Measurements from ENCODE around the gene SDK2. TPM values are rescaled to one million over a fixed set of nuclear protein-coding genes. Genes with fewer than 3 reads are reported as not detected.

Gene SDK2
- polyA plus RNA-seq, 1 of the 3 experiments (the other 2 are of a cell fraction) = 0.02 TPM

DNA sequence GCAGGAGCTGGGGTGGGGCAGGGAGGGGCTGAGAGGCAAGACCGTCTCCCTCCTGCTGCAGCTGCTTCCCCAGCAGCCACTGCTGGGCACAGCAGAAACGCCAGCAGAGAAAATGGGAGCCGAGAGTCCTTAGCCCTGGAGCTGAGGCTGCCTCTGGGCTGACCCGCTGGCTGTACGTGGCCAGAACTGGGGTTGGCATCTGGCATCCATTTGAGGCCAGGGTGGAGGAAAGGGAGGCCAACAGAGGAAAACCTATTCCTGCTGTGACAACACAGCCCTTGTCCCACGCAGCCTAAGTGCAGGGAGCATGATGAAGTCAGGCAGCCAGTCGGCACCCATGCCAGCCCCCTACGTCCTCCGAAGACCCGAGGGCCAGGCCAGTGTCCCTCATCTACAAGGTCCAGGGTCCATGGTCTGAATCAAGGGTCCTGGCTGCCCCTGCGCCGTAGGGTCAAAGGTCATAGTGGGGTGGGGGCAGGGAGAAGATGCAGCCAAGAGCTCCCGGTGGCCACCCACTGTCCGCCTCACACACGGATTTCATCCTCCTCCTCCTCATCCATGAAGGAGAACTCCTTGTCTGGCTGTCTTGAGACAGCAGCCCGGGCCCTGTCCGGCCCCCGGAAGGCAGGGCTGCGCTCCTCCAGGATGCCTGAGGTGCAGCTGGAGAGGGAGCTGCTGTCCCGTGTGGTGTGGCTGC, 359.2 kb downstream of the SDK2 start (continued):
- TF ChIP-seq, protein P1, sequence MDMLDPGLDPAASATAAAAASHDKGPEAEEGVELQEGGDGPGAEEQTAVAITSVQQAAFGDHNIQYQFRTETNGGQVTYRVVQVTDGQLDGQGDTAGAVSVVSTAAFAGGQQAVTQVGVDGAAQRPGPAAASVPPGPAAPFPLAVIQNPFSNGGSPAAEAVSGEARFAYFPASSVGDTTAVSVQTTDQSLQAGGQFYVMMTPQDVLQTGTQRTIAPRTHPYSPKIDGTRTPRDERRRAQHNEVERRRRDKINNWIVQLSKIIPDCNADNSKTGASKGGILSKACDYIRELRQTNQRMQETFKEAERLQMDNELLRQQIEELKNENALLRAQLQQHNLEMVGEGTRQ (IDR thresholded peaks at IDR 0.05; ENCODE audit: borderline replicate concordance, low read depth, low read length) = no peak
